Peyer's patch (tissue), 4 donors: ENCODE data around the gene ASCL4.

Source experiments
- POLR2A ChIP-seq, 2 donors: fragments of 450-650 bp; IDR thresholded peaks; one replicate each; pipeline ENCODE4 v1.5.1; 2017; ENCODE audit warnings: antibody characterized with exemption in 2 of 2, mild to moderate bottlenecking in 2 of 2, moderate library complexity in 2 of 2
- TF ChIP-seq, protein P1 (sequence below), 6 experiments: fragments of 450-650 bp in 4 of 6; fragments of 200-600 bp in 2 of 6; sonication (generic) in 1 of 6; IDR thresholded peaks; one replicate each; pipeline ENCODE4 v1.5.1; 2017 to 2019; ENCODE audit warnings: antibody characterized with exemption in 6 of 6, mild to moderate bottlenecking in 3 of 6, moderate library complexity in 1 of 6

DNA sequence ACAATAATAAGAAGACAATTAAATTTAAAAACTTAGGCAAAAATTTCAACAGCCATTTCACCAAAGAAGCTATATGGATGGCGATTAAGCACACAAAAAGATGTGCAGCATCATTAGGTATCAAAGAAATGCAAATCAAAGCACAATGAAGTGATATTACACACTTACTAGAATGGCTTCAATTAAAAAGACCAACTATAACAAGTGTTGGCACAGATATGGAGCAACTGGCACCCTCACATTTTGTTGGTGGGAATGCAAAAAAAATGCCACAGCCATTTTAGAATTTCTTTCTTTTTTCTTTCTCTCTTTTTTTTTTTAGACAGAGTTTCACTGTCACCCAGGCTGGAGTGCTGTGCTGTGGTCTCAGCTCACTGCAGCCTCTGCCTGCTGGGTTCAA is 11.6 kb upstream of the ASCL4 start:
- TF ChIP-seq, protein P1, sequence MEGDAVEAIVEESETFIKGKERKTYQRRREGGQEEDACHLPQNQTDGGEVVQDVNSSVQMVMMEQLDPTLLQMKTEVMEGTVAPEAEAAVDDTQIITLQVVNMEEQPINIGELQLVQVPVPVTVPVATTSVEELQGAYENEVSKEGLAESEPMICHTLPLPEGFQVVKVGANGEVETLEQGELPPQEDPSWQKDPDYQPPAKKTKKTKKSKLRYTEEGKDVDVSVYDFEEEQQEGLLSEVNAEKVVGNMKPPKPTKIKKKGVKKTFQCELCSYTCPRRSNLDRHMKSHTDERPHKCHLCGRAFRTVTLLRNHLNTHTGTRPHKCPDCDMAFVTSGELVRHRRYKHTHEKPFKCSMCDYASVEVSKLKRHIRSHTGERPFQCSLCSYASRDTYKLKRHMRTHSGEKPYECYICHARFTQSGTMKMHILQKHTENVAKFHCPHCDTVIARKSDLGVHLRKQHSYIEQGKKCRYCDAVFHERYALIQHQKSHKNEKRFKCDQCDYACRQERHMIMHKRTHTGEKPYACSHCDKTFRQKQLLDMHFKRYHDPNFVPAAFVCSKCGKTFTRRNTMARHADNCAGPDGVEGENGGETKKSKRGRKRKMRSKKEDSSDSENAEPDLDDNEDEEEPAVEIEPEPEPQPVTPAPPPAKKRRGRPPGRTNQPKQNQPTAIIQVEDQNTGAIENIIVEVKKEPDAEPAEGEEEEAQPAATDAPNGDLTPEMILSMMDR (IDR thresholded peaks at IDR 0.05), result no peak
- TF ChIP-seq POLR2A (IDR thresholded peaks at IDR 0.05), result no peak
